ELR (cell line): Measurements from ENCODE around the gene LENG9.

Source experiments
- DNase-seq: peaks from one replicate; pipeline ENCODE4 v3.0.0-alpha.2; 2015; ENCODE audit warnings: low read depth

The LENG9 gene

DNA sequence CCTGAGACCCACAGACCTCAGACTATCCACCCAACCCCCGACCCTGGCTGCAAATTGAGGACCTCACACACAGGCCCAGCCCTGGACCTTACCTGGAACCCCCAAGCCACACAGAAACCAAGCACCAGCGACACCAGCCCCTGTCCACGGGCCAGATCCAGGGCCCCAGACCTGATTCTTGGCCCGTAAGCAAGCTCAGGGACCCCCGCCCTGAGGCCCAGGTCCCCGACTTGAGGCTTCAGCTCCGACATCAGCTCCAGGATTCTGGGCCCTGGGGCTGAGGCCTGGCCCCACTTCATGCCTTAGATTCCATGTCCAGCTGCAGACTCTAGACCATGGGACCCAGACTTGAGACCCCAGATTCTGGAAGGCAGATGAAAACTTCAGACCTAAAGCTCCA is 42.1 kb downstream of the LENG9 start:
- no peak for DNase-seq

DNA sequence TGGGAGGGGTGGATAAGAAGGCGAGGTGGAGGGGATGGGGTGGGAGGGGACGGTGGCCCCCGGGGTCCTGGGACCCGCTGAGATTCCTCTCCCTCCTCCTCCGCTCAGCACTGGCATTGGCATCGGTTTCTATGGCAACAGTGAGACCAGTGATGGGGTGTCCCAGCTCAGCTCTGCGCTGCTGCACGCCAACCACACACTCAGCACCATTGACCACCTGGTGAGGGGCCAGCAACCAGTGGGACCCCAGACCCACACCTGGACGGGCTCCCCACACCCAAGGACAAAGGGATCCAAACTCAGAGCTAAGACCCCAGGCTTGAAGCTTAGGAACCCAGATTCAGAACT is 42.4 kb downstream of the LENG9 start:
- no peak for DNase-seq

GRCh38 chr19:54420383-54421168 is 43.0 kb downstream of the LENG9 start:
- DNase-seq: no peak

DNA sequence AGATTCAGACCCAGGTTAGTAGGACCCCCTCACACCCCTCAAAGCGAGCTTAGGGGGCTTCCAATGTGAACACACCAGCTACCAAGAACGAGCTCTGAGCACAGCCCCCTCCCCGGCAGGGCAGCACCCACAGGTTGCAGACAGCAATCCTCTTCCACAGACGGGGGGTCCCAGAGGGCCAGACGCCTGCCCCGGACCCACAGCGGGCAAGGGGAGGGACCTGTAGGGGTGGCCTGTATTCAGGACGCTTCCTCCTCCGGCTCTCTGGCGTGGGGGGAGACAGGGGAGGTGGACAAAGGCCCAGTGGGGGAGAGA is 43.6 kb downstream of the LENG9 start:
- no peak for DNase-seq

GRCh38 chr19:54418930-54419800 is 44.4 kb downstream of the LENG9 start:
- DNase-seq: no peak

DNA sequence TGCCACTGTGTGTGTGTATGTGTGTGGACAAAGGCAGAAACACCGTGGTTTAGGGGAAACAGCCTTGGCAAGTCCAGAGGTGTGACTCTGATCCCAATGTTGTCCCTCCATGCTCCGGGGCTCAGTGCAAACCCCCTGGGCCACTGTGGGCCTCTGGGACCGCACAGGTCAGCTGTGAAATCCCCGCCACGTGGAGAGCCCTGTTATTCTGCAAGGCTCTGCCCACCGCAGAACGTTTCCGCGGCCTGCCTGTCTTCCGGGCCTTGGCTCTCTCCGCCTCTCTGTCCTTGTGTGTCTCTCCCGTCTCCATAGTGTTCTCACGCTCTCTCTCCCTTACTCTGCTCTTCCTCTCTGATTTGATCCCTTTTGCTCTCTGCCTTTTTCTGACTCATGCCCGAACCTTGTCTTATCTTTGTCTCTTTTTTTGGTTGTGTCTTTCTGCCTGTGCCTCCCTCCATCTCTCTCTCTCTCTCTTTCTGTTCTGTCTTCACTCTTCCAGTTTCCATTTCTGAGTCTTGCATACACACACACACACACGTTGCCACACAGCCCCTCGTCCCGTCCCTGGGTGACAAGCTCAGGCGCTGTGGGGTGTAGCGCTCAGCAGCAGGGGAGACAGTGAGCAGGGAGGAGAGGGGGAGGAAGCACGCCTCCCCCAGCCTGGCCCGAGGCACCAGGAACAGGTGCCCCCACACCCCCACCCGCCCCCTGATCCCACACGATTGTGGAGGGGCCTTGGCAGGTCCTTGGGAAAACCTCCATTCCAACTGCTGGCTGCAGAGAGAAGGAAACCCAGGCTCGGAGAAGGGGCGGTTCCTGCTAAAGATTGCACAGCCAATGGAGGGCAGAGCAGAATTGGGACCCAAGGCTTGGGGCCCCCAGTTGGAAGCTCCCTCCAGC is 45.3 kb downstream of the LENG9 start:
- peak; percentile 16 for DNase-seq

- DNase-seq: no peak
Measured at GRCh38 chr19:54416695-54417491, 46.7 kb downstream of the LENG9 start.

DNA sequence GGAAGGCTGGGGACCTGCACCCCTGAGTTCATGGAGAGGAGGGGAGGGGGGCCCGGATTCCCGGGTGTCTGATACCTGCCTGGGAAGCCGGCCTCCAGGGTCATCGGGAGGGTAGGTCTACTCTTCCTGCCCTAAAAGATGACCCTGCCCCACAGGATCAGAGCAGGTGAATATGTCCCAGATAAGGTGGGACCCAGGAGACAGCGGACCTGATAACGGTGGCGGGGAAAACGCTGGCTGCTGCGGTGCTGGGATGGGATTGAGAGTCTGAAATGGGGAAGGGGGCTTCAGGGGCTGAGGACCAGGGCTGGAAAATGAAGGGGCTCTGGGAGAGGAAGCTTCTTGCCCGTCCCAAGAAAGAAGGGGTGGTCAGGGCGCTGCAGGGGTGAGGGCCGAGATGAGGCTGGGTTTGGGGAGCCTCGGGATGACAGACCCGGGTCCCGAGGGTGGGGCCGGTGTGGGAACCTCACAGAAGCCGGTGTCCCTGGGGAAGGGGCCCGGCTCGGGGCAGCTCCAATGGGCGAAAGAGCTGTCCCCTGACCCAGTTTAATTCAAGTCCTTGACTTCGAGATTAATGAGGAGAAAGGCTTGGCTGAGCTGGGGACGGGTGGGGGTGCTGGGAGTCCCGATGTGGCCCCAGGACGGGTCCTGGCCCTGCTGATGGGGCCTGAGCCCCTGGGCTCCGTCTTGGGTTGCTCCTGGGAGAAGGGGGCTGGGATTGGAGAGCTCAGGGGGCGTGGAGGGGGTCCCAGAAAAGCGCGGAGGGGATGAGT is 47.5 kb downstream of the LENG9 start:
- no peak for DNase-seq

GRCh38 chr19:54415208-54415900 is 48.2 kb downstream of the LENG9 start, which contains the start of gene TTYH1:
Gene TTYH1, plus strand, starts transcription at chr19:54415464. Its CDS starts 89 bp downstream, at chr19:54415553.
- no peak for DNase-seq

- DNase-seq: no peak
Measured at GRCh38 chr19:54414156-54414555, 49.4 kb downstream of the LENG9 start.

- DNase-seq: no peak
Measured at GRCh38 chr19:54412877-54413276, 50.7 kb downstream of the LENG9 start.
